Astrocyte (in vitro differentiated cells and primary cell): Measurements from ENCODE around the gene PGLYRP4. TPM values are rescaled to one million over a fixed set of nuclear protein-coding genes. Genes with fewer than 3 reads are reported as not detected.

Experiments used
- DNase-seq: peaks from one replicate; pipeline ENCODE4 v3.0.0-alpha.2; 2010; ENCODE audit warnings: low read depth
- FAIRE-seq: peaks from 2 replicates; lab custom pipeline; 2011; peaks lifted over from hg19 to GRCh38; lab: Jason Lieb, UNC
- H2AFZ ChIP-seq: 2 replicates; pipeline ENCODE4 v1.6.0; 2012; ENCODE audit warnings: low read depth, low read length, inconsistent platforms
- H3K27ac ChIP-seq: 2 replicates; pipeline ENCODE4 v1.5.1; 2011; ENCODE audit warnings: low read depth, low read length, inconsistent platforms
- H3K27me3 ChIP-seq: 2 replicates; pipeline ENCODE4 v1.6.0; 2011; ENCODE audit warnings: low read length, inconsistent platforms; ENCODE audit not compliant: insufficient read depth
- H3K36me3 ChIP-seq: 2 replicates; pipeline ENCODE4 v1.5.1; 2011; ENCODE audit warnings: low read length, inconsistent platforms; ENCODE audit not compliant: insufficient read depth
- H3K4me1 ChIP-seq: 2 replicates; pipeline ENCODE4 v1.5.1; 2011; ENCODE audit warnings: low read length, inconsistent platforms; ENCODE audit not compliant: insufficient read depth
- H3K4me2 ChIP-seq: 2 replicates; pipeline ENCODE4 v1.6.0; 2012; ENCODE audit warnings: low read length, inconsistent platforms
- H3K4me3 ChIP-seq: 2 replicates; pipeline ENCODE4 v1.5.1; 2011; ENCODE audit warnings: low read depth, mild to moderate bottlenecking, low read length, inconsistent platforms; ENCODE audit not compliant: insufficient read depth
- H3K79me2 ChIP-seq: 2 replicates; pipeline ENCODE4 v1.6.0; 2012; ENCODE audit warnings: mild to moderate bottlenecking, low read length, inconsistent platforms; ENCODE audit not compliant: insufficient read depth
- H3K9ac ChIP-seq: 2 replicates; pipeline ENCODE4 v1.6.0; 2012; ENCODE audit warnings: mild to moderate bottlenecking, low read length, inconsistent platforms
- H3K9me3 ChIP-seq: 2 replicates; pipeline ENCODE4 v1.5.1; 2012; ENCODE audit warnings: low read depth, mild to moderate bottlenecking, low read length, inconsistent platforms; ENCODE audit not compliant: insufficient read depth
- H4K20me1 ChIP-seq: 2 replicates; pipeline ENCODE4 v1.6.0; 2012; ENCODE audit warnings: low read length, inconsistent platforms; ENCODE audit not compliant: insufficient read depth
- H3K27ac Mint-ChIP-seq: one replicate; pipeline ENCODE4 v1.8.0; 2021; ENCODE audit warnings: mild to moderate bottlenecking, mixed read lengths; ENCODE audit not compliant: unreplicated experiment
- H3K27me3 Mint-ChIP-seq: one replicate; pipeline ENCODE4 v1.8.0; 2021; ENCODE audit warnings: low read depth, mixed read lengths; ENCODE audit not compliant: unreplicated experiment
- H3K36me3 Mint-ChIP-seq: one replicate; pipeline ENCODE4 v1.8.0; 2021; ENCODE audit warnings: low read depth, mixed read lengths; ENCODE audit not compliant: unreplicated experiment
- H3K4me1 Mint-ChIP-seq: one replicate; pipeline ENCODE4 v1.8.0; 2021; ENCODE audit warnings: low read depth, mixed read lengths; ENCODE audit not compliant: unreplicated experiment
- H3K4me3 Mint-ChIP-seq: one replicate; pipeline ENCODE4 v1.8.0; 2021; ENCODE audit warnings: mild to moderate bottlenecking, moderate library complexity, mixed read lengths; ENCODE audit not compliant: unreplicated experiment
- H3K9me3 Mint-ChIP-seq: one replicate; pipeline ENCODE4 v1.8.0; 2021; ENCODE audit warnings: mild to moderate bottlenecking, mixed read lengths; ENCODE audit not compliant: unreplicated experiment
- EZH2 ChIP-seq: IDR thresholded peaks from 2 replicates; pipeline ENCODE4 v1.6.1; 2012; ENCODE audit warnings: mild to moderate bottlenecking, low read length, inconsistent platforms; ENCODE audit not compliant: insufficient read depth
- total RNA-seq: library from RNA; stranded (reverse); gene quantifications from 2 replicates; pipeline ENCODE4 v1.2.1, GENCODE V29; 2021
- TF ChIP-seq, protein P1 (sequence below): IDR thresholded peaks from 2 replicates; pipeline ENCODE4 v1.5.1; 2011; ENCODE audit warnings: low read depth, mild to moderate bottlenecking, inconsistent platforms, low read length, moderate library complexity; ENCODE audit not compliant: insufficient read depth

Gene PGLYRP4
- total RNA-seq, 1 donor from 2014 or later = not detected

DNA sequence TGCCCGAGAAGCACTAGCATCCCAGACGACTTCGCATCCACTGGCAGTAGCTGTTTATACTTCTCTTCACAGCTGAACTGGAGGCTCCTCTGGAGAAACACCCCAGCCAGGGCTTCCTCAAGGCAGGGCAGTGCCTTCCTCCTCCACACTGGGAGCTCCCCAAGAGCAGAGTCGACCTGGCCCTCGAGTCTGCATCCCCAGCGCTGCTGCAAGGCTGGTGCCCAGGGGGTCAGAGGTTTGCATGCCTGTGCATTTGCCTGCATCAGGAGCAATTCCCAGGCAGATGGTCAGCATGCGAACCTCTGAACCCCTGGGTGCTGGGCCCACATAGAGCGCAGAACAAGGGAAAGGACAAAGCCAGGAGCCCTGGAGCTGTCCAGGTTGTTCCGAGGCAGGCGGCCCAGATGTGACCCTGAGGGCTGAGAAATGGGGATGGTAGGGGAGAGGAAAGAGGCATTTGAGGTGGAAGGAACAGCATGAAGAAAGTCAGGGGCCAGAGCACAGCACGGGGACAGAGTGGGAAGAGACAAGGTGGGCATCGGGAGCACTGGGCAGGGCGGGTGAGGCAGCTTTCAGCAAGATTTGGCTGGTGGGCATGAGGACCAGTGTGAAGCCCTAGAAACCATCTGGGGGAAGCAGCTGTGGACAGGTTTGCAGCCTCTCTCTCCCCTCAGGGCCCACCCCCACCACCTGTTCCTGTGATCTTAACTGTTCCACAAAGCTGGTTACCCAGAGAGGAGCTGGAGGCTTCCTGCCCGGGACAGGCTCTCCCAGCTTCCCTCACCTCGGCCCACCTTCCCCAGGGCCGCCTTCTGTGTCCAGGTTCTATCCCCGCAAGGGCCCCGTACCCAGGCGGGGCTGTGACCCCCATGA lies 48.6 kb upstream of the PGLYRP4 start:
- no peaks in the 10 kb centered on the region for H3K4me1 Mint-ChIP-seq
- Histone ChIP-seq H3K27ac (no peak overlapping the region), H3K9ac (no peak overlapping the region), H4K20me1 (no peaks in the 10 kb centered on the region), H3K36me3 (no peaks in the 10 kb centered on the region), H3K4me1 (no peaks in the 10 kb centered on the region), H3K4me3 (no peak overlapping the region), H3K9me3 (no peaks in the 10 kb centered on the region), H3K27me3 (no peaks in the 10 kb centered on the region), H2AFZ (no peak overlapping the region), H3K79me2 (no peaks in the 10 kb centered on the region), H3K4me2 (no peak overlapping the region)
- TF ChIP-seq, protein P1, sequence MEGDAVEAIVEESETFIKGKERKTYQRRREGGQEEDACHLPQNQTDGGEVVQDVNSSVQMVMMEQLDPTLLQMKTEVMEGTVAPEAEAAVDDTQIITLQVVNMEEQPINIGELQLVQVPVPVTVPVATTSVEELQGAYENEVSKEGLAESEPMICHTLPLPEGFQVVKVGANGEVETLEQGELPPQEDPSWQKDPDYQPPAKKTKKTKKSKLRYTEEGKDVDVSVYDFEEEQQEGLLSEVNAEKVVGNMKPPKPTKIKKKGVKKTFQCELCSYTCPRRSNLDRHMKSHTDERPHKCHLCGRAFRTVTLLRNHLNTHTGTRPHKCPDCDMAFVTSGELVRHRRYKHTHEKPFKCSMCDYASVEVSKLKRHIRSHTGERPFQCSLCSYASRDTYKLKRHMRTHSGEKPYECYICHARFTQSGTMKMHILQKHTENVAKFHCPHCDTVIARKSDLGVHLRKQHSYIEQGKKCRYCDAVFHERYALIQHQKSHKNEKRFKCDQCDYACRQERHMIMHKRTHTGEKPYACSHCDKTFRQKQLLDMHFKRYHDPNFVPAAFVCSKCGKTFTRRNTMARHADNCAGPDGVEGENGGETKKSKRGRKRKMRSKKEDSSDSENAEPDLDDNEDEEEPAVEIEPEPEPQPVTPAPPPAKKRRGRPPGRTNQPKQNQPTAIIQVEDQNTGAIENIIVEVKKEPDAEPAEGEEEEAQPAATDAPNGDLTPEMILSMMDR = no peak
- TF ChIP-seq EZH2 = no peak
- FAIRE-seq = no peak
- H3K9me3 Mint-ChIP-seq = no peaks in the 10 kb centered on the region
- H3K27me3 Mint-ChIP-seq = peaks cover 62% of the 10 kb centered on the region
- DNase-seq = no peak
- no peaks in the 10 kb centered on the region for H3K36me3 Mint-ChIP-seq
- no peak overlapping the region for H3K4me3 Mint-ChIP-seq
- no peak overlapping the region for H3K27ac Mint-ChIP-seq

DNA sequence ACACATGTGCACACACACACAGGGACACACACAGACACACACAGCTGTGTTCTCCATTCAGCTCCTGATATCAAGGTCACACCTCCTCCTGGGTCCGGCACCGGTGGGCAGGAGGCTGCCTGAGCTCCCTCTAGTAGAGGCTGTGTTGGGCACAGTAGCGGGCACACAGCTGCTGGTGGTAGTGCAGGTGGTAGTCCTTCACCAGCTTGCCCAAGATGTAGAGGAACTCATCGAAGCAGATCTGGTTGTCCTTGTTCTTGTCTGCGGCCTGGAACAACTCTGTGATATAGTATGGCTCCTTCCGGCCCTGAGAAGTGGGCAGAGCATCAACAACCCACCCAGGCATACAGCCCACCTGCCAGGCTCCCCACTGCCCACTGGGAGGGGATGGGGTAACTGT lies 47.8 kb upstream of the PGLYRP4 start:
- Mint-ChIP-seq H3K27ac (no peak overlapping the region), H3K27me3 (peaks cover 62% of the 10 kb centered on the region), H3K4me1 (no peaks in the 10 kb centered on the region), H3K36me3 (no peaks in the 10 kb centered on the region), H3K4me3 (no peak overlapping the region), H3K9me3 (no peaks in the 10 kb centered on the region)
- no peak overlapping the region for H2AFZ ChIP-seq
- H4K20me1 ChIP-seq = no peaks in the 10 kb centered on the region
- no peaks in the 10 kb centered on the region for H3K4me1 ChIP-seq
- H3K36me3 ChIP-seq = no peaks in the 10 kb centered on the region
- H3K27ac ChIP-seq = no peak overlapping the region
- H3K4me3 ChIP-seq = no peak overlapping the region
- no peak overlapping the region for H3K4me2 ChIP-seq
- H3K9ac ChIP-seq = no peak overlapping the region
- H3K79me2 ChIP-seq = no peaks in the 10 kb centered on the region
- DNase-seq = no peak
- no peak for TF ChIP-seq EZH2
- TF ChIP-seq, protein P1 = no peak
- no peak for FAIRE-seq
- H3K27me3 ChIP-seq = no peaks in the 10 kb centered on the region
- H3K9me3 ChIP-seq = no peaks in the 10 kb centered on the region

DNA sequence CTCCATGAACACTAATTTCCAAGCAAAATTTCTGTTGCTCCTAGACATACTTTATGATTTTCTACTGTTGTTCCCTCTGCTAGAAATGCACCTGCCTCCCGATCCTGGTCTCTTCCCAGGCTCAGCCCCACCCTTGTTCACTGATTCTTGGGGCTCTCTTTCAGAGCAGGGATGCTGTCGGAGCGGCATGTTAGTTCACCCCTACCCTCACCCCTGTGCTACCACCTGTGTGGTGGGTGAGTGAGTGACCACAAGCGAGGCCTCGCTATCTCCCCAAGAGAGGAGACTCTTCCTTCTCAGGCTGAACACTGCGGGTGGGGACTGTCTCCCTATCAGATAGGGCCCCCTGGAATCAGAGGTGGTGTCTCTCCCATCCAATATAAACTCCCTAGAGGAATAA lies 47.1 kb upstream of the PGLYRP4 start:
- H3K4me1 Mint-ChIP-seq = no peaks in the 10 kb centered on the region
- Histone ChIP-seq H2AFZ (no peak overlapping the region), H3K9ac (no peak overlapping the region), H3K79me2 (no peaks in the 10 kb centered on the region), H3K36me3 (no peaks in the 10 kb centered on the region), H3K4me2 (no peak overlapping the region), H3K27me3 (no peaks in the 10 kb centered on the region), H3K9me3 (no peaks in the 10 kb centered on the region), H4K20me1 (no peaks in the 10 kb centered on the region), H3K4me1 (no peaks in the 10 kb centered on the region), H3K27ac (no peak overlapping the region), H3K4me3 (no peak overlapping the region)
- FAIRE-seq (no peak), DNase-seq (no peak)
- no peaks in the 10 kb centered on the region for H3K36me3 Mint-ChIP-seq
- peaks cover 68% of the 10 kb centered on the region for H3K27me3 Mint-ChIP-seq
- no peak overlapping the region for H3K27ac Mint-ChIP-seq
- H3K9me3 Mint-ChIP-seq = no peaks in the 10 kb centered on the region
- no peak overlapping the region for H3K4me3 Mint-ChIP-seq
- TF ChIP-seq EZH2 = no peak
- TF ChIP-seq, protein P1 = no peak
